Stimulated activated CD4-positive, alpha-beta T cell treated with anti-CD3 and anti-CD28 coated beads, Interleukin-4, amount 100 ng/mL, for 24 hours (primary cell): ENCODE measurements around the gene STRN.
"Not testable (repeated sequence)": the region's sequence is repeated elsewhere in the genome, so short reads cannot be mapped to it uniquely, and the experiment has no call there.

Source experiments
- DNase-seq: peaks from one replicate; pipeline ENCODE4 v3.0.0-alpha.2; 2020

STRN gene

GRCh38 chr2:36902385-36903120 lies 63.8 kb downstream of the STRN start:
- DNase-seq: no peak

DNA sequence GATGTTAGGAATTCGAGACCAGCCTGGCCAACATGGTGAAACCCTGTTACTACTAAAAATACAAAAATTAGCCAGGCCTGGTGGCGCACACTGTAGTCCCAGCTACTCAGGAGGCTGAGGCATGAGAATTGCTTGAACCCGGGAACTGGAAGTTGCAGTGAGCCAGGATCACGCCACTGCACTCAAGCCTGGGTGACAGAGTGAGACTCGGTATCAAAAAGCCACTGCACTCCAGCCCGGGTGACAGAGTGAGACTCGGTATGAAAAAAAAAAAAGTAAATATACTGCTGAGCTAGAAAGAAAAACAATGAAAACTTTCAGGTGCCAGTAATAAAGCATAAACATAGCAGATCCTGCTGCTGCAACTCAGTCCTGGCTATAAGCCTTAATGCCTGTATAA lies 73.5 kb downstream of the STRN start:
- DNase-seq: no peak

DNA sequence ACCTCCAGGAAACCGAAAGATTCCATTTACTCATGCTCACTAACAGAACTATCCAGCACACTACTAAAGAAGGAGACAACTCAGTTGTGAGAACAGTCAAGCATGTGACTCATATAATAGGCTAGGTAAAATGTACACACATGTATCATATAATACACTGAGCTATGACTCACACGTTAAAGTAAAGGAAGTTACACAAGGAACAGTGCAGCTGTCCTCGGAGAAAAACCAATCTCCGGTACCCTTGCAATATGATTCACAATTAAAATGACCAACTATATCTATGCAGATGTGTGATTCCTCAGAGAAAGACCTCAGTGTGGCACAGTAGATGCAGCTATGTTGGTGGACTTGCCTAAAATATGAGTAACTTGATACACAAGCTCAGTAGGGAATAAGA lies 76.5 kb downstream of the STRN start:
- peak; percentile 4 for DNase-seq

DNA sequence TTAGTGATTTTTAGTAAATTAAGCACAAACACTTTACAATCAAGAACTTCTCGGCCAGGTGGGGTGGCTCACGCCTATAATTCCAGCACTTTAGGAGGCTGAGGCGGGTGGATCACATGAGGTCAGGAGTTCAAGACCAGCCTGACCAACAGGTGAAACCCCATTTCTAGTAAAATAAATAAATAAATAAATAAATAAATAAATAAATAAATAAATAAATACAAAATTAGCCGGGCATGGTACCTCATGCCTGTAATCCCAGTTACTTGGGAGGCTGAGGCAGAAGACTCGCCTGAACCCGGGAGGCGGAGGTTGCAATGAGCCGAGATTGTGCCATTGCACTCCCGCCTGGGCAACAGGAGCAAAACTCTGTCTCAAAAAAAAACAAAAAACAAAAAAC lies 79.2 kb downstream of the STRN start:
- not testable (repeated sequence) for DNase-seq

DNA sequence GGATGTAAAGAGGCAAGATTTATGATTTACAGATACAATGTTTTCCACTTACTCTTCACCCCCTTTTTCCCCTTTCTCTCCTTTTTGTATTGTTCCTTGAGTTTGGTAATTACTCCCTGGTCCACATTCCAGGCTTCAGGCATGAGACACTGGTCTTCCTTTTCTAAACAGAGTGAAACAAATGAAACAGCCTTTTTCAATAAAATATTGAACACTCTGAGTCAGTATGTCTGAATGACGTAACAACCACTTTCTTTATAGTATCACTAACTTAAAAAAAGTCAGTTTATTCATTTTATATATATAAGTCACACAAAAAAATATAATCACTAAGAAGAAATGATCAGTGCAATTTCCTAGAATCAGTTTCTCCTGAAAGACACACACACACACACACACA lies 79.7 kb downstream of the STRN start:
- DNase-seq: no peak

DNA sequence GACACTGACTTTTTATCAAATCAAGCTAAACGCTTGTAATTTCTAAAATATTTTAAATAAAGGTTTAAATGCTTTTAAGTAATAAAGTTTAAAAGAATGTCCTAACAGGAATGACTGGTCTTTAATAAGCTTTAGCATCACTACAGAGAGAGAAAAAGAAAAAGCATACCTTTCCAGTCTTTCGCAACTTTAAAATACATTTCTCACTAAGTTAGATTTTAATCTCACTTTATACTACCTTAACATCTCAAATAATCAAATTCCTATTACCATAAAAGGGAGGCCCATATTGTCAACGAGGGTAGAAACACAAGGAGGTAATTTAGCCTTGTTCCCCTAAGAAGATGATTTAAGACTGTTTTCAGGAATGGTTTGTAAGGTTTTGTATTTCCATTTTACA lies 80.7 kb downstream of the STRN start:
- no peak for DNase-seq

DNA sequence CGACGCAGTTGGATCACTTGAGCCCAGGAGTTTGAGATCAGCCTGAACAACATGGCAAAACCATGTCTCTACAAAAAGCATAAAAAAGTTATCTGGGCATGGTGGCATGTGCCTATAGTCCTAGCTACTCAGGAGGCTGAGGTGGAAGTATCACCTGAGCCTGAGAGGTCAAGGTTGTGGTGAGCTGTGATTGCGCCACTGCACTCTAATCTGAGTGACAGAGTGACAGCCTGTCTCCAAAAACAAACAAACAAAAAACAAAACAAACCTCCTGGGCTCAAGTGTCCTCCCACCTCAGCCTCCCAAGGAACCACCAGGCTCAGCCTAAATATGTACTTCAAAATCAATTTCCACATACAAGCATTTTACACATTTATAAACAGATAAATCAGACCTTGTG lies 83.8 kb downstream of the STRN start:
- DNase-seq: no peak

DNA sequence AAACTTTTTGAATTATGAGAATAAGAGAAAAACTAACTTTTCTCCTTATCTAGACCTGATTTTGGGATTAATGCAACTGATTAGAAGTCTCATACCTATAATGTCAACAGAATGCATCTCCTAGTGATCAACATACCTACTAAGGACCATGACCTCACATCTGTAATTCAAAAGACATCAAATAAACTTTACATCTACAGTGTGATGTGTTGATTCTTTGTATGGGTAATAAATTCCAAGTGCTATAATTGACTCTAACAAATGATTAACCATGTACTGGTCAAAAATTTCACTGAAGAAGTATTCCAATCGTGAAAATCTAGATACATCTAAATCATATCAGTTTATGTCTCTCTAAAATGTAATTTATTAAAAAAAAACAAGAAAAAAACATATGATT lies 84.5 kb downstream of the STRN start:
- no peak for DNase-seq

DNA sequence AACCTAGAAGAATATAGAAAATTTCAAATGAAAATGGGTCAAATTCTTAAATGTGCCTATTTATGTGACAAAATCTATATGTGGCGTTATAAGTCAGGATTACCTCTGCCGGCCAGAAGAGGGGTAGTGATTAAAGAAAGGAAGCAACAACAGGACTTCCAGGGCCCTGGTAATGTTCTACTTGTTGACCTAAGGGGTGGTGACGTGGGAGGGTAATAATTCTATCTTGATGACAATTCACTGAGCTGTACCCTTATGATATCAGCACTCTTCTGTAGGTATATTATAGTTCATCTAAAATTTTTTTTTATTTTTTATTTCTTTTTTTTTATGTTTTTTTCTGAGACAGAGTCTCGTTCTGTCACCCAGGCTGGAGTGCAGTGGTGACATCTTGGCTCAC lies 87.9 kb downstream of the STRN start:
- DNase-seq: no peak

- no peak for DNase-seq
Observed at GRCh38 chr2:36871068-36871707, 95.1 kb downstream of the STRN start.

- no peak for DNase-seq
Observed at GRCh38 chr2:36869606-36870005, 96.7 kb downstream of the STRN start.

DNA sequence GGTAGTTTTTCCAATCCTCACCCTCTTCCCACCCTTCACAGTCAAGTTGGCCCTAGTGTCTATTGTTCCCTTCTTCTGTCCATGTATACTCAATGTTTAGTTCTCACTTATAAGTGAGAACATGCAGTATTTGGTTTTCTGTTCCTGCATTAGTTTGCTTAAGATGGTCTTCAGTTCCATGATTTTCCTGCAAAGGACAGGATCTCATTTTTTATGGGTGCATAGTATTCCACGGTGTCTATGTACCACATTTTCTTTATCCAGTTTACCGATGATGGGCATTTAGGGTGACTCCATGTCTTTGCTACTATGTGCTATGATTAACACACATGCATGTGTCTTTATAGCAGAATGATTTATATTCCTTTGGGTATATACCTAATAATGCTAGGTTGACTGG lies 104.4 kb downstream of the STRN start:
- no peak for DNase-seq

GRCh38 chr2:36859366-36859792 lies 107.0 kb downstream of the STRN start:
- no peak for DNase-seq

DNA sequence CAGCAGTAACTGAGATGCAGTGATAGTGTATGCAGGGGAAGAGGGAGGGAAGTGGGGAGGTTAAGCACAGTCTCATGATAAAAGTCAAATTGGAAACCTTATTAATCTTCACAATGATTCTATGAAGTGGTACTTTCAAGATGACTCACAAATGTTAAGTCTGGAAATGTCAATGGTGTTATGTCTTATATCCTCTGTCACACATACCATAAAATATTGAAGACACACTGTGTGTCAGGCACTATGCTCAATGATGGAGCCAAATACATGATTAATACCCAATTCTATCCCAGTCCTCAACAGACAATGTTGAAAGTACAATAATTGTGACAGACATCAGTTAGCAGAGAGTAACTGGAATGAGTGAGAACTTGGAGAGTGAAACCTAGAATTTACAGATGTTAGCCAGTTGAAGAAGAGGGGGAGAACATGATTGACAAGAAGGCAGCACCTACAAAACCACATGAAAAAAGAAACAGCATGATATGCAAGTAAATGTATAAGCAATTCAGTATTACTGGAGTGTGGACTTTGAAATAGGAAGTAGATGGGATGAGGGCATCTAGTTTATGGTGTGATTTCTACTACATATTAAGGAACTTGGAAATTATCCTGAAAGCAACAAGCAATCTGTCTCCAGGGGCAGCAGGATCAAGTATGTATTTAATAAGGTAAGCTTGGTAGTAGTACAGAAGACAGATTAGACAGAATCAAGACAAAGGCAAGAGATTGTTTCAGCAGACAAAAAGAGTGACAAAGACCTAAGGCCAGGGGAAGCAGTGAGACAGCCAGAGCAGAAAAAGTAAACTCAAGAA lies 107.6 kb downstream of the STRN start:
- DNase-seq: no peak

DNA sequence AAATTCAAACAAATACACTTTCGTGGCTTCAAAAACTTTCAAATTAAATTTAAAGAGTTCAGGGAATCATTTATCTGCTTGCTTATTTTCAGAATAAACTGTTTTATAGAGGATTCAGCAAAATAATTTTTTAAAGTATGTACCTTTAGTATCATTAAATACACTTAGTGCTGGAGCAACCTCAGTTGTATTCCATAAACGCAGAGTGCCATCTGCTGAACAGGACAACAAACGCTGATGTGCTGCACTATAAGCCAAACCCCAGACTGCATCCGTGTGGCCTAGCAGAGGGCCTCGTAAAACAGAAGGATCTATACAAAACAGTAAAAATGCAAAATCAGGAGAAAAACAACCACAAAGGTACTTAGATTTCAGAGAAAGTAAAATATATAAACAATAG lies 108.6 kb downstream of the STRN start:
- DNase-seq: no peak

GRCh38 chr2:36855429-36855828 lies 110.9 kb downstream of the STRN start:
- no peak for DNase-seq

DNA sequence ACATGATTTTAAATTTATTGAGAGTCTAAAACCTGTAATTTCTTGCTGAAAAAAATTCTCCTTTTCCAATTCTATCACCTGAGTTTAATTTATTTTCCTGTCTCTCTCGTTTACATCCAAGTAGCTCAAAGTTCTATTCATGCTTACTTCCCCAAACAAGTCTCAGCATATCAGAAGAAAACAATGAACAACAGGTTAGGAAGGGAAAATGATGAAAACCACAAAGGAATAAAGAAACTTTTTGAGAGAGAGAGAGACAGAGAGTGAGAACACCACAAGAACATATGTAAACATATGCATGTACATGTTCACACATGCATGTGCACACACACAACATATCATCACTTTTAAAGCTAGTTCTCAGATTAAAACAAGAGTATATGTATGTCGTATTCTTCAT lies 112.1 kb downstream of the STRN start:
- DNase-seq: no peak

- no peak for DNase-seq
Observed at GRCh38 chr2:36849265-36849664, 117.1 kb downstream of the STRN start.

- no peak for DNase-seq
Observed at GRCh38 chr2:36843838-36844237, 122.5 kb downstream of the STRN start.

DNA sequence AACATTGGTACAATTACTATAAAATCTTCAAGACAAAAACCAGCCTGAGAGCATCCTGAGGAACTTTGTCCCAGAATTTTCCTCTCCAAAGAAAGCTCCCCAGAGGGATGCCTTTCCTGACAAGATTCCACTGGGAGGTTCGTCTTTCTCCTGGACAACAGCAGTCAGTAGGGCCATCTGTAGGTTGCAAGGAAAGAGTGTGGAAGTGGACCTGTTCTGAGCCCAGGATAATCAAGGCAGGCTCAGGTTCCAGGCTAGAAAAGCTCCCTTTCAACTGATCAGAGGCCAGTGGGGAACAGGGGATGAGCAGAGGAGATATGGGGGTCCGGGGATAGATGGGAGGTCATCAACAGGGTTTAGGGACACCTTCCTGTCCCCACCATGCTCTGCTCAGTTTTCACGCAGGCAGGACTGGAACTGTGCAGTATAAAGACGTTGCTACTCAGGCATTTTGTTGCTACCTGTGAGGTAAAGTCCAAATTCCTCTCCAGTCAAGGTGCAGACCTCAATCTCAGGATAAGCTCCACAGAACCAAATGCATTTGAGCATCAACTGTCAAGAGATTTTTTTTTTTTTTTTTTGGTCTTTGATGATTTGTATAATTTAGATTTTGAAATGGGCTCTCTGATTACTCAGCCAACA lies 126.2 kb downstream of the STRN start:
- DNase-seq: no peak

DNA sequence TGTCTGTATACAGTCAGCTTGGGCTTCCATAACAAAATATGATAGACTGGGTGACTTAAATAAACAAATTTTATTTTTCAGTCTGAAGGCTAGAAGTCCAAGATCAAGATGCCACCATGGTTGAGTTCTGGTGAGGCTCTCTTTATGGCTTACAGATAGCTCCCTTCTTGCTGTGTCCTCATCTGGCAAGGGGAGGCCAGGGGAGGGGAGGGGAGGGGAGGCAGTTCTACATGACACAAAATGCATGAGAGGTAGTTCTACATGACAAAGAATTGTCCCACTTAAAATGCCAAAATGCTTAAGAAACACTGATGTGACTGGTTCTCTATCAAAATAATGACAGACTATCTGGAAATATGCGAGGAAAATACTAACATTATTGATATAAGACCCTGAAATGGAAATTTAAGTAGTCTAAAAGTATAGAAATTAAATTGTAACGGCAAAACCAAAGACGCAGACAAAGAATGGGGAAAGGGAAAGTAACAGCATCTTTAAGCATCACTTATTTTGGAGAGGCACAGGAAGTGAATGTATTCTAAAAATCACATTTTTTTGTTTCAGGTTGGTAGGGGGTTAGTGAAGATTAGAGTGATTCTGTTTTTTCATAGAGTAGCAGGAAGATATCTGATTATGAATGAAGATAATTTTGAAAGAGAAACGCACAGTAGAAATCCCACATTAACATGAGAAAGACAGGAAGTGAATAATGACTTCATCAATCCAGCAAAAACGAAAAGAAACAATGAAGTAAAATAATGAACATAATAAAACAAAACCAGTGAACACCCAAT lies 131.4 kb downstream of the STRN start:
- no peak for DNase-seq

DNA sequence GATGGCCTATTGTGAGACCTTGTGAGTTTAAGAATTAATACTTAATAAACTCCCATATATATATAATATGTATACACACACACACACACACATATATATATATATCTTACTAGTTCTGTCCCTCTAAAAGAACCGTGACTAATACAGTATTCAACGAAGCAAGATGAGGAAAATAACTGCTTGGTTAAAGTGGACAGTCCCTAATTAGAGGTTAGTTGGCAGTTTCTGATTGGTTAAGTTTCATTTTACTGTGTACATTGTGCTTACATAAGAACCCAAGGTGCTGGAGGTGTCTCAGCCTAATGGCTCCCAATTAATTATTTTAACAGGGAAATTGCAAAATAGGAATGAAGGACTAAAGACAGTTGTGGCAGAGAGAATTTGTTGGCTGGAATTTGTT lies 132.1 kb downstream of the STRN start:
- no peak for DNase-seq

GRCh38 chr2:36831185-36831584 lies 135.2 kb downstream of the STRN start:
- DNase-seq: no peak
